Effector memory CD4-positive, alpha-beta T cell (primary cell): ENCODE measurements around the gene CBR3.

Experiments used
- DNase-seq, 3 donors: peaks; one replicate each; pipeline ENCODE4 v3.0.0-alpha.2; 2020
- H3K27ac ChIP-seq: 2 replicates; pipeline ENCODE4 v1.7.0; 2013; ENCODE audit warnings: mild to moderate bottlenecking, low read length, moderate library complexity; ENCODE audit not compliant: insufficient read depth, poor library complexity, severe bottlenecking
- H3K27me3 ChIP-seq: replicated peaks from 2 replicates; pipeline ENCODE4 v1.7.0; 2013; ENCODE audit warnings: mild to moderate bottlenecking, low read length; ENCODE audit not compliant: insufficient read depth, control insufficient read depth, poor library complexity, severe bottlenecking
- H3K36me3 ChIP-seq: 2 replicates; pipeline ENCODE4 v1.7.0; 2013; ENCODE audit warnings: mild to moderate bottlenecking, low read length, moderate library complexity; ENCODE audit not compliant: control insufficient read depth, insufficient read depth
- H3K4me1 ChIP-seq: 2 replicates; pipeline ENCODE4 v1.7.0; 2013; ENCODE audit warnings: low read length, mild to moderate bottlenecking; ENCODE audit not compliant: control insufficient read depth, insufficient read depth, poor library complexity, severe bottlenecking
- H3K4me3 ChIP-seq: 2 replicates; pipeline ENCODE4 v1.7.0; 2013; ENCODE audit warnings: low read length, low read depth, mild to moderate bottlenecking; ENCODE audit not compliant: insufficient read depth, poor library complexity, severe bottlenecking
- H3K9me3 ChIP-seq: 2 replicates; pipeline ENCODE4 v1.7.0; 2013; ENCODE audit warnings: mild to moderate bottlenecking, low read length, moderate library complexity; ENCODE audit not compliant: control insufficient read depth

The CBR3 gene

GRCh38 chr21:36165356-36165755 is 30.5 kb downstream of the CBR3 start:
- H3K9me3 ChIP-seq: no peaks in the 10 kb centered on the region
- H3K4me1 ChIP-seq: no peaks in the 10 kb centered on the region
- no peak overlapping the region for H3K4me3 ChIP-seq
- no peak for DNase-seq
- H3K27me3 ChIP-seq: no peaks in the 10 kb centered on the region
- H3K27ac ChIP-seq: no peak overlapping the region
- peaks cover 6% of the 10 kb centered on the region for H3K36me3 ChIP-seq

- Histone ChIP-seq H3K4me1 (no peaks in the 10 kb centered on the region), H3K27ac (no peak overlapping the region), H3K4me3 (no peak overlapping the region), H3K27me3 (no peaks in the 10 kb centered on the region), H3K9me3 (no peaks in the 10 kb centered on the region), H3K36me3 (peaks cover 6% of the 10 kb centered on the region)
- DNase-seq: no peak
Observed at GRCh38 chr21:36166705-36167104, 31.8 kb downstream of the CBR3 start.

- peaks cover 6% of the 10 kb centered on the region for H3K36me3 ChIP-seq
- no peak for DNase-seq
- H3K4me1 ChIP-seq: no peaks in the 10 kb centered on the region
- no peak overlapping the region for H3K4me3 ChIP-seq
- no peaks in the 10 kb centered on the region for H3K27me3 ChIP-seq
- no peak overlapping the region for H3K27ac ChIP-seq
- H3K9me3 ChIP-seq: no peaks in the 10 kb centered on the region
Observed at GRCh38 chr21:36167541-36167940, 32.7 kb downstream of the CBR3 start.

GRCh38 chr21:36169470-36170128 is 34.7 kb downstream of the CBR3 start:
- Histone ChIP-seq H3K4me1 (peaks cover 3% of the 10 kb centered on the region), H3K27me3 (no peaks in the 10 kb centered on the region)

GRCh38 chr21:36170823-36171222 is 35.9 kb downstream of the CBR3 start:
- Histone ChIP-seq H3K36me3 (peaks cover 6% of the 10 kb centered on the region), H3K4me3 (no peak overlapping the region), H3K27ac (no peak overlapping the region), H3K4me1 (peaks cover 3% of the 10 kb centered on the region), H3K9me3 (no peaks in the 10 kb centered on the region), H3K27me3 (no peaks in the 10 kb centered on the region)
- no peak for DNase-seq

More at GRCh38 chr21:36169470-36170128, 34.7 kb downstream of the CBR3 start:
- Histone ChIP-seq H3K4me3 (no peak overlapping the region), H3K9me3 (no peaks in the 10 kb centered on the region), H3K36me3 (peaks cover 6% of the 10 kb centered on the region), H3K27ac (no peak overlapping the region)
- no peak for DNase-seq

GRCh38 chr21:36171336-36171735 is 36.5 kb downstream of the CBR3 start:
- Histone ChIP-seq H3K9me3 (no peaks in the 10 kb centered on the region), H3K27me3 (no peaks in the 10 kb centered on the region), H3K27ac (no peak overlapping the region), H3K4me1 (peaks cover 3% of the 10 kb centered on the region), H3K4me3 (no peak overlapping the region), H3K36me3 (peaks cover 6% of the 10 kb centered on the region)
- DNase-seq: no peak

GRCh38 chr21:36171741-36172331 is 37.0 kb downstream of the CBR3 start:
- H3K9me3 ChIP-seq: no peaks in the 10 kb centered on the region
- H3K4me1 ChIP-seq: peaks cover 3% of the 10 kb centered on the region
- peaks cover 4% of the 10 kb centered on the region for H3K36me3 ChIP-seq
- no peak for DNase-seq
- H3K27me3 ChIP-seq: no peaks in the 10 kb centered on the region
- H3K27ac ChIP-seq: no peak overlapping the region
- no peak overlapping the region for H3K4me3 ChIP-seq

GRCh38 chr21:36174780-36175179 is 39.9 kb downstream of the CBR3 start:
- Histone ChIP-seq H3K9me3 (no peaks in the 10 kb centered on the region), H3K27ac (no peak overlapping the region), H3K4me3 (no peak overlapping the region), H3K4me1 (peaks cover 3% of the 10 kb centered on the region), H3K27me3 (no peaks in the 10 kb centered on the region), H3K36me3 (no peaks in the 10 kb centered on the region)
- DNase-seq: no peak

GRCh38 chr21:36175771-36176565 is 41.1 kb downstream of the CBR3 start:
- Histone ChIP-seq H3K36me3 (no peaks in the 10 kb centered on the region), H3K9me3 (no peaks in the 10 kb centered on the region), H3K27me3 (no peaks in the 10 kb centered on the region), H3K4me3 (no peak overlapping the region), H3K4me1 (peaks cover 3% of the 10 kb centered on the region), H3K27ac (no peak overlapping the region)
- DNase-seq: no peak

- no peaks in the 10 kb centered on the region for H3K9me3 ChIP-seq
Observed at GRCh38 chr21:36178349-36178748, 43.5 kb downstream of the CBR3 start.

More at GRCh38 chr21:36178349-36178748, 43.5 kb downstream of the CBR3 start:
- Histone ChIP-seq H3K4me1 (peaks cover 3% of the 10 kb centered on the region), H3K36me3 (no peaks in the 10 kb centered on the region), H3K4me3 (no peak overlapping the region), H3K27ac (no peak overlapping the region), H3K27me3 (no peaks in the 10 kb centered on the region)
- no peak for DNase-seq
